COLO668 (cell line): Measurements from ENCODE around the gene SORCS2.

Experiments used
- DNase-seq: peaks from one replicate; lab custom pipeline; 2025; ENCODE audit not compliant: unreplicated experiment; lab: John Stamatoyannopoulos, UW

The SORCS2 gene

GRCh38 chr4:7333801-7334421 lies 141.6 kb downstream of the SORCS2 start:
- no peak for DNase-seq

GRCh38 chr4:7334521-7335275 lies 142.4 kb downstream of the SORCS2 start:
- no peak for DNase-seq

GRCh38 chr4:7335344-7336066 lies 143.2 kb downstream of the SORCS2 start:
- peak; percentile 38 for DNase-seq

- no peak for DNase-seq
Observed at GRCh38 chr4:7336067-7336569, 143.8 kb downstream of the SORCS2 start.

- no peak for DNase-seq
Observed at GRCh38 chr4:7336732-7337131, 144.4 kb downstream of the SORCS2 start.

GRCh38 chr4:7337196-7338058 lies 145.1 kb downstream of the SORCS2 start:
- DNase-seq = no peak

GRCh38 chr4:7338059-7338452 lies 145.7 kb downstream of the SORCS2 start:
- no peak for DNase-seq

GRCh38 chr4:7338876-7339623 lies 146.7 kb downstream of the SORCS2 start:
- no peak for DNase-seq

- no peak for DNase-seq
Observed at GRCh38 chr4:7339751-7340552, 147.6 kb downstream of the SORCS2 start.

GRCh38 chr4:7340553-7341433 lies 148.5 kb downstream of the SORCS2 start:
- DNase-seq = no peak

GRCh38 chr4:7341491-7342222 lies 149.3 kb downstream of the SORCS2 start:
- DNase-seq = no peak

GRCh38 chr4:7342223-7343080 lies 150.1 kb downstream of the SORCS2 start:
- DNase-seq = no peak

GRCh38 chr4:7343081-7343655 lies 150.8 kb downstream of the SORCS2 start:
- DNase-seq = no peak

GRCh38 chr4:7343950-7344349 lies 151.6 kb downstream of the SORCS2 start:
- no peak for DNase-seq

GRCh38 chr4:7344636-7345155 lies 152.4 kb downstream of the SORCS2 start:
- no peak for DNase-seq

GRCh38 chr4:7347981-7348380 lies 155.6 kb downstream of the SORCS2 start:
- no peak for DNase-seq
